Measurements from ENCODE around the gene MRPS23. TPM values are rescaled to one million over a fixed set of nuclear protein-coding genes. Genes with fewer than 3 reads are reported as not detected.
A peak's percentile ranks its signal among the peaks of the same experiment; 100 is the strongest.

Gene MRPS23
- total RNA-seq, 1 donor = 12.3 TPM

DNA sequence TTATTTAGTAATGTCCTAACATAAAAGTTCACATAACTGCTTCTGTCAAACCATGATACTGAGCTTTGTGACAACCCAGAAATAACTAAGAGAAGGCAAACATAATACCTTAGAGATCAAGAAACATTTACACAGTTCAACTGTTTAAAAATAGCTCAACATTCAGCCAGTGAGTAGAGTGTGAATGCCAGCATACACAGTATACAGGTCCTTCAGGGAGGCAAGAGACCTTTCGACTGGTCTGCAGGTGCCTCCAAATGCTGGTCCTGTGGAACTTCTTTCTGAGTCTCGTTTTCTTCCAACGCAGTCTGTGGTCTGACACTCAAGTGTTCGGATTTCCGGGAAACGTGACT lies 10.3 kb downstream of the MRPS23 start:
- Histone ChIP-seq H3K9me3 (ENCODE audit: low read depth, low read length) (no peaks in the 10 kb centered on the region), H3K4me1 (ENCODE audit: insufficient read depth, low read length) (no peaks in the 10 kb centered on the region), H3K4me3 (ENCODE audit: low read length) (no peak overlapping the region), H3K27me3 (ENCODE audit: insufficient read depth, low read length) (no peaks in the 10 kb centered on the region)

DNA sequence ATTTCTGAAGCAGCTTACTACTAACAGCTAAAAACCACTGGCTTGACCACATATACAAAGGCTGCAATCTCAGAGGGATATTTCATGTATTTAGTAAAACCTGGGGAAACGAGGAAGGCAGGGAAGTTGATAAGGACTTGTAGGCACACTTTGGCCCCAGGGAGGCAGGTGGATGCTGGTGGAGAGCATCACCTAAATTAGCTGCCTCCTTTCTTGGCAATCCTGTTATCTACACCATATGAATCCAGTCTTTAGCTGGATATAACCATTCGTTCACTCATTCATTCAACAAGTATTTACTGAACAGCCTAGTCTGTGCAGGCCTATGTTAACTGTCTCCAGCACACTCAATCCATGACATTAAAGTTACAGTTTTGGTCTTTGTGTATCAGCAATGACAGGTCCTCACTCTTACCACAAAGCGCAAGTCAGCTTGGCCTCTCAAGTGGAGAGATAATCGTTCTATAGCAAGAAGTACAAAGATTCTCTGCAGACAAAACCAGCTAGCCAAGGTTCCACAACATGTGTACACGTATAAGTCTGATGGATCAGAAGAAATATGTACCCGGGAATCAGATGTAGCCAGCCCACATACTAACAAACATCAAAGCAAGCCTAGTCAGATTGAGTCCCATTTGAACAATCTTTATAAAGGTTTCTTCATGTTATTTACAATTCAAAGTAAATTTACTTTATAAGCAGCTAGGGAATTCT lies 10.8 kb downstream of the MRPS23 start:
- no peaks in the 10 kb centered on the region for H3K27me3 ChIP-seq (ENCODE audit: insufficient read depth, low read length)
- H3K4me3 ChIP-seq (ENCODE audit: low read length) = no peak overlapping the region
- no peaks in the 10 kb centered on the region for H3K9me3 ChIP-seq (ENCODE audit: low read depth, low read length)
- H3K4me1 ChIP-seq (ENCODE audit: insufficient read depth, low read length) = no peaks in the 10 kb centered on the region

DNA sequence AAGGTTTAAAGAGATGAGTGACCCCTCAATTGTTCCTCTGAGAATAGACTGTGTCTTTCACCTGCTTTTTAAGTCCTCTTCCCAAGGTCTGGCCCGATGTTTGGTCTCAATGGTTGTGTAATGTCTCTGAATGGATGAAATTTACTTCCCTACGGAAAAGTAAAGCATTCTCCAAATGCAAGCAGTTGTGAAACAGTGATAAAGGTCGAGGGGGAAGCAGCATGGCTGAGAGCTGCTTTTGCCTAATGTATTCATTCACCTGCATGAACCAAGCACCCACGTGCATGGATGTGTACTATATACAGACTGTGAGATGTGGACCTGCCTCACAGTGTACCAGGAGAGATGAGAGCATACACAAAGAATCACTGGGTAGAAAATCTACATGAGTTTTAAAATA lies 11.4 kb downstream of the MRPS23 start:
- Histone ChIP-seq H3K4me1 (ENCODE audit: insufficient read depth, low read length) (no peaks in the 10 kb centered on the region), H3K9me3 (ENCODE audit: low read depth, low read length) (no peaks in the 10 kb centered on the region), H3K4me3 (ENCODE audit: low read length) (no peak overlapping the region), H3K27me3 (ENCODE audit: insufficient read depth, low read length) (no peaks in the 10 kb centered on the region)

DNA sequence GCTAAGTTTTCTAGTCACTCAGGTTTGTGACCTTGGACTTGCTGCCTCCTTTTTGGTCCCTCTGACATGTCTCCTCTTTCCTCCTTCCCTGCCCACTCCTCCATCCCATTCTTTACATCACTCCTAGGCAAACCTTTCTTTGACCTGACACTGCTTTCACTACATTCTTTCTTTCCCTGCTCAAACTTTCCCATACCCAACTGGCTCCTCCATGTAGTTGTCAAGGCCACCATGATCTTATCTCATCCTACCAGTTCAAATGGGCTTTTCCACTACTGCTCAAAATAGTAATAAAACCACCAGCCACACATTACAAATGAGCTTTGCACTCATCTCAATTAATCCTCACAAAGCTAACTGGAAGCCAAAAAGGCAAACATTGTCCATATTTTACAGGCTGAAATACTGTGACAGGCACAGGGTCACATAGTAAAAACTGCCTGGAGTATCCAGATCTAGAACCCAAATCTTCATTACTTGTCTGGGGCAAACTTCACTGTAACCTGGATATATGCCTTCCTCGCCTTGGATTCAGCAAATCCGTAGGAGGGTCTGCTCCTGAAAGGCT lies 14.4 kb downstream of the MRPS23 start:
- Histone ChIP-seq H3K4me1 (ENCODE audit: insufficient read depth, low read length) (peaks cover 14% of the 10 kb centered on the region), H3K9me3 (ENCODE audit: low read depth, low read length) (no peaks in the 10 kb centered on the region), H3K4me3 (ENCODE audit: low read length) (no peak overlapping the region), H3K27me3 (ENCODE audit: insufficient read depth, low read length) (no peaks in the 10 kb centered on the region)

DNA sequence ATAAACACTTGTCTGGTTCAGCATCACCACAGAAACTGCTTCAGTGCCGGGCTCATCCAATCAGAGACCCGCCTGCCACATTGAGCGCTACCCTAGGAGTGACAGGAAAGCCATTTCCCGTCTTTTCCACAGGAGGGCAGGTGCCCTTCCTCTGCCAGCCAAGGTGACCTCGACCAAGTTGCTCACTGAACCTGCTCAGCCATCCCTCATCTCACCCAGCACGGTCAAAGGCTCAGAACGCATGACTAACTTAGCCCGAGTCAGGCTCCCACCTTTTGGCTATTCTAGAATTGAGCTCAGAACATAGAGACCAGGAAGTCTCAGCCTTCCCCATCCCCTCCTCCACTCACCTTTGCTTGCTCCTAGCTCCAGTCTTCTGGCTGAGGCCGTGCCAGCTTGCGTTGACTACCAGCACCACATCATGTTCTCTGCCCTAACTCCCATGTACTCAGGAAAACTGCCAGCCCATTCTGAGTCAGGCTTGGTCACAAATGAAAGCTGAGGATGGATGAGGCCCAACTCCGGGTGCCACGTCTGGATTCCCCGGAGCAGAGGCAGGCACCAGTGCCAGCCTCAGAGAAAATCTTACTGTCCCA lies 15.6 kb downstream of the MRPS23 start:
- Histone ChIP-seq H3K9me3 (ENCODE audit: low read depth, low read length) (no peaks in the 10 kb centered on the region), H3K4me1 (ENCODE audit: insufficient read depth, low read length) (peaks cover 14% of the 10 kb centered on the region), H3K27me3 (ENCODE audit: insufficient read depth, low read length) (no peaks in the 10 kb centered on the region), H3K4me3 (ENCODE audit: low read length) (no peak overlapping the region)

DNA sequence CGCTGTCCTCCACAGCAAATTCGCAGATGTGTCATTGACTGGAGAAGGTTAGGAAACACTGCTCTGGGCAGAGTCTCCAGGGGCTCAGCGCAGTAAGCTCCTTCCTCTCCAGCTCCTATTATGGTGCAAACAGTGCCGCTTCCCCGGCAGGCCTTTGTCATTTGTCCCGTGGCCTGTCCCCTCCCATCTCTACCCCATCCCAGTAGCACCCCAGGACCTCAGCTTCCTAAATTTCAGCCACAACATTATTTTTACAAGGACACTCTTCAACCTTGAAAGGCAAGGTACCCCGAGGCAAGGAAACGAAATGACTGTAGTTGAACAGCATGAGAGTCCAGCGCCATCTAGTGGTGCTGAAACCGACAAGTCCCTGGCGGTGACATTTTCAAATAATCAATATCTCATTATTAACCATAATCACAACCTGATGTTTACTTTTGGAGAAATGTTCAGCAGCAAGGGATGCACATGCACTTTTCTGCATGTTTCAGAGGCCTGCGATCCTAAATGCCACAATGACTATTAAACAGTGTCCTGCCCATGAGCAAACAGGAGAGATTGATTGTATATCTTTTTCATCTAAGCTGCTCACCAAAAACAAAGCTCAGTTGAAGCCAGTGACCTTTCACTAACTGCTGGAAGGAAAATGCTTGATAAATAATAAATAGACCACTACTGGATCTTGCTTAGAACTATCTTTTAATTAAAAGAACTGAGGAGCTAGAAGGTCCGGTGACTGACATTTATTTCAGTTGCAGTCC lies 16.5 kb downstream of the MRPS23 start:
- H3K27me3 ChIP-seq (ENCODE audit: insufficient read depth, low read length) = no peaks in the 10 kb centered on the region
- peaks cover 14% of the 10 kb centered on the region for H3K4me1 ChIP-seq (ENCODE audit: insufficient read depth, low read length)
- peak overlapping the region; percentile 30 for H3K4me3 ChIP-seq (ENCODE audit: low read length)

DNA sequence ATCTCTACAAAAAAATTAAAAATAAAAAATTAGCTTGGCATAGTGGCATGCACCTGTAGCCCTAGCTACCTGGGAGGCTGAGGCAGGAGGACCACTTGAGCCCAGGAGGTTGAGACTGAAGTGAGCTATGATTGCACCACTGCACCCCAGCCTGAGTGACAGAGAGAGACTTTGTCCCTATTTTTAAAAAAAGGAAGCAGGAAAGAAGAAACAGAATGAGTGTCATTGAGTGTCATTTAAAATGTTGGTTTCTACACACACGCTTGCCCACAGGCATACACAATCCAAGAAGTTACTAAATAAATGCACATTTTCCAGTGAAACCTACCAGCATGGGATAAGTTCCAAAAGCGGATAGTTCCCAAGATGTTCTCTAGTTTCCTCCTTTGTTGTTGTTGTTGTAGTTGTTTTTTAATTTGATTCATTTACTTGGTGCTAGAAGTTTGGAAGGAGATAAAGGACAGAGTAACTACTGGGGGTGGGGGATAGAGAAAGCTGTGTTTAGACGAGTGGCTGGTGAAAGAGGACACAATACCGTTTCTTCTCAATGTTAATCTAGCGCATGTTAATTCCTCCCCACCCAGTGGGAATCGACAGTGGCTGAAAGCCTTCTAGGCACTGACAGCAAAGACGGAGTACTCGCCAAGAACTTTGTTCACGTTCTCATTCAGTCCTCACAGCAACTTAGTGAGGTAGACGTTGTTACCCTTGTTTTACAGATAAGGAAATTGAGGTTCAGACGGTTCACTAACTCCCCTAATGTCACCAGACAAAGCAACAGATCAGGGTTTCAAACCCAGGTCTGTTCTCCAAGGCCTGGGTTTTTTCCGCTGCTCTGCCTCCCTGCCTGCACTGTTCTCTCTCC lies 17.3 kb downstream of the MRPS23 start:
- peaks cover 14% of the 10 kb centered on the region for H3K4me1 ChIP-seq (ENCODE audit: insufficient read depth, low read length)
- no peaks in the 10 kb centered on the region for H3K9me3 ChIP-seq (ENCODE audit: low read depth, low read length)
- peak overlapping the region; percentile 30 for H3K4me3 ChIP-seq (ENCODE audit: low read length)
- H3K27me3 ChIP-seq (ENCODE audit: insufficient read depth, low read length) = no peaks in the 10 kb centered on the region

More for the DNA sequence above, 16.5 kb downstream of the MRPS23 start:
- no peaks in the 10 kb centered on the region for H3K9me3 ChIP-seq (ENCODE audit: low read depth, low read length)

DNA sequence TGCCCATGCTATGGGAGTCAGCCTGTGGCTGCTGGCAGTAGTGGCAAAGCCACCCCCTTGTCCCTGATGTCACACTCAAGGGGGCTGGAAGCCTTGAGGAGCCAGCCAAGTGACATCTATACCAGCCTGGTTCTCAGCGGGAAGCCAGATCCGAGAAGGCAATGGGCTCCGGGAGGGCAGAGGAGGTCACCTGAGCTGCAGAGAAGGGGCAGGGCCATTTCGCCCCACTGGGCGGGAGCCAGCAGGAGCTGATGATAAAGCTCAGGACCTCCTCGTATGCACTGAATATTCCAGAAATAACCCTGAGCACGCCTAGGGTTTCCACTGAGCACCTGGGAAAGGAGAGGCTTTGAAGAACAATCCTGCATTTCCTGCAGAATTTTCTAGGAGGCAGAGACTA lies 19.0 kb downstream of the MRPS23 start:
- Histone ChIP-seq H3K4me3 (ENCODE audit: low read length) (no peak overlapping the region), H3K9me3 (ENCODE audit: low read depth, low read length) (no peaks in the 10 kb centered on the region), H3K4me1 (ENCODE audit: insufficient read depth, low read length) (peaks cover 14% of the 10 kb centered on the region), H3K27me3 (ENCODE audit: insufficient read depth, low read length) (no peaks in the 10 kb centered on the region)

DNA sequence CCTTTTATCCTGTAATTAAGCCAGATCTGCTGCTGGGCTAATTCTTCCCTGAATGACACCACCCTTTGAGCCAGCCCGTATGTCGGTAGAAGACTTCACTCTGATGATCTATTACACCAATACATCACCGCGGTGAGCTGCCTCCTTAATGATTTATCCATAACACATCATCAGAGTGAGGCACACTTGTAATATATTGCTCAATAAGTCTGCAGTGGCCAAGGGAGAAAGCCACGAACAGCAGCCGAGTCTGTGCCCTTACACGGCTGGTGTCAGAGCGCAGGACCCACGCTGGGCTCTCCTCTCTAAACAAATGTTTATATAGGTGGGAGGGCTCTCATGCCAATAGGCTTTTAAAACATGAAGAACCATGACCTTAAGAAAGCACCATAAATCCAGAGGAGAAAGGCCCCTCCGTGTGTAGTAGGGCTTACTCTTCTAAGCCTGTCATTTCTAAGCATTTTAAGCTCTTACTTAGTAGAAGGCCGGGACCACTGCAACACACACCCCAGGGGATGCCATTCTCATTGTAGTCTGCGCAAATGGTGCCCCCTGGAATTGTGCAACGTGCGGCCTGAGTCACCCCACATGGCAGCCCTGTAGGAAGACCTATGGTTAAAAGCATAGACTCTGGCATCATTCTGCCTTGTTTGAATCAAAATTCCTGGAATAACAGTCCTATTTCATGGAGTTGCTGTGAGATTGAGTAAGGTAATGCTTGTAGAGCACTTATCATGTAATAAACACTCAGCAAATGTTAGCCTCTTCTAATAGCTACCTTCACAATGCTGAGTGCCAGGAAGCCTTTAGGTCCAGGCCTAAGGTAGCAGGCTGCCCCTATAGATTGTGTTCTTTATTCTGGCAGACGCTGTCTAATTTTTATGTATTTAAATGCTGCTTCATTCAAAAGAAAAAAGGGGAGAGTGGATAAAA lies 26.1 kb downstream of the MRPS23 start:
- no peak overlapping the region for H3K4me3 ChIP-seq (ENCODE audit: low read length)
- H3K4me1 ChIP-seq (ENCODE audit: insufficient read depth, low read length) = no peaks in the 10 kb centered on the region
- H3K9me3 ChIP-seq (ENCODE audit: low read depth, low read length) = no peaks in the 10 kb centered on the region
- H3K27me3 ChIP-seq (ENCODE audit: insufficient read depth, low read length) = no peaks in the 10 kb centered on the region

DNA sequence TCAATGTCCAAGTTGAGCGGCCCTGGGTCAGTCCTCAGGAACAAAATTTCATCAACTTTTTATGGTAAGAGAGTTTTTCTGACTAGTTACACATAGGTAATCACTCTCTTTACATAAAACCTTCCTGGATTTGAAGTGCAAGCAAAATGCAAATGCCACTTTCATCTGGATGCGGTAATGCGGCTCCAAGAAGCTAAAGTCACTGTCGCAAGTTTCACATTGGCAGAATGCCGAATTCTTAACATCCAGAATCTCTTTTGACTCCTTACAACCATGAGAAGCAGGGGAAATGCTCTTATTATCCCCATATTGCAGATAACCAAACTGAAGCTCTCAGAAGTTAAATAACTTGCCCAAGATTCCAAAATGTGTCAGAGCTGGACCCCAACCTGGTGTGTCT lies 30.0 kb downstream of the MRPS23 start:
- Histone ChIP-seq H3K4me3 (ENCODE audit: low read length) (no peak overlapping the region), H3K27me3 (ENCODE audit: insufficient read depth, low read length) (no peaks in the 10 kb centered on the region), H3K9me3 (ENCODE audit: low read depth, low read length) (no peaks in the 10 kb centered on the region), H3K4me1 (ENCODE audit: insufficient read depth, low read length) (no peaks in the 10 kb centered on the region)

DNA sequence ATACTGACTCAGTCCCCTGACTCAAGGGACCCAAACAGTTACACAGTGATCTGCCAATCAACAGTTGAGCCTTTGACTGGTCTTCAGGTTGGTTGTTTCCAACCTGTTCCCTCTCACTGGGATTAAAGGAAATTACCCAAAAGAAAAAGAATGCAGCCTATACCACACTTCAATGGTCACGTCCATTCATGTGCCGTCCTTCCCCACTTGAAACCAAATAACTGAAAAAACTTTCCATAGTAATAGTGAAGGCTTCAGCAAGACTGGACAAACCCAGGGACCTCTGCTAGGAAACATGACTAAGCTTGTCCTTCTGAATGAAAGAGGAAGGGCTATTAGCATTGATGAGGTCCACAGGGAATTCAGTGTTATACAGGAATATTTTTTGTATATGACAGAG lies 30.6 kb downstream of the MRPS23 start:
- Histone ChIP-seq H3K4me3 (ENCODE audit: low read length) (no peak overlapping the region), H3K27me3 (ENCODE audit: insufficient read depth, low read length) (no peaks in the 10 kb centered on the region), H3K9me3 (ENCODE audit: low read depth, low read length) (no peaks in the 10 kb centered on the region), H3K4me1 (ENCODE audit: insufficient read depth, low read length) (no peaks in the 10 kb centered on the region)

DNA sequence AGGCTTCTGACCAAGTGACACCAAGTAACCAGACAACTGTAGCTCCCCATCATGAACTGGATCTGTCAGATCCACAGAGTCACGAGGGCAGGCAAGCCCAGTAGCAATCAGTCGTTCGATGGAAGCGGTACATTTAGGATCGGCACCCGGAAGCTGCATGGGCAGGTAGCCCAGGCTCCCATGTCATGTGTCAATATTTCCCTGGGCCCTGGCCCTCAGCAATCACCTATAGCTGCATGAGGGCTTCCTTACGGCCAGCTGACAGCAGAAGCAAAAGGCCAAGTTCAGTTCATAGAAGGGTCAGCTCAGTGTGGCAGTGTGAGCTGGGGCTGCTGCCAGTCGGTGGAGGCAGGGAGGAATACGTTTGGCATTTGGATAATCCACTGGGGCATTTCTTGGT lies 31.8 kb downstream of the MRPS23 start:
- Histone ChIP-seq H3K9me3 (ENCODE audit: low read depth, low read length) (no peaks in the 10 kb centered on the region), H3K4me3 (ENCODE audit: low read length) (no peak overlapping the region), H3K27me3 (ENCODE audit: insufficient read depth, low read length) (no peaks in the 10 kb centered on the region), H3K4me1 (ENCODE audit: insufficient read depth, low read length) (no peaks in the 10 kb centered on the region)

DNA sequence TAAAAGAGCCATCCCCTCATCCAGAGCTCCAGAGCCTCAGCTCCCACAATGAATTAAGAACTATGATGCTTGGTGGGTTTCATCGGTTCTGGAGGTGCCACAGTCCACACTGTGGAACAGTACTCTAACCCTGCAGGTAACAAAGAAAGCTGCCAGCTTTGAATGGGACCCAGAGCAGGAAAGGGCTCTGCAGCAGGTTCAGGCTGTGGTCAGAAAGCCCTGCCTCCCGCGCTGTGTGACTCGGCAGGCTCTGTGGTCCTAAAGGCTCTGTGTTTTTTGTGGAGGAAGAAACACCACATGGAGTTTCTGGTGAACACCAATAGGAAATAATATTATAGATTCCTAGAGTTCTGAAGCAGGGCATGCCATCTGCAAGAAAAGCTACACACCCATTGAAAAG lies 32.5 kb downstream of the MRPS23 start:
- H3K9me3 ChIP-seq (ENCODE audit: low read depth, low read length) = no peaks in the 10 kb centered on the region
- no peaks in the 10 kb centered on the region for H3K27me3 ChIP-seq (ENCODE audit: insufficient read depth, low read length)
- H3K4me1 ChIP-seq (ENCODE audit: insufficient read depth, low read length) = no peaks in the 10 kb centered on the region
- no peak overlapping the region for H3K4me3 ChIP-seq (ENCODE audit: low read length)

DNA sequence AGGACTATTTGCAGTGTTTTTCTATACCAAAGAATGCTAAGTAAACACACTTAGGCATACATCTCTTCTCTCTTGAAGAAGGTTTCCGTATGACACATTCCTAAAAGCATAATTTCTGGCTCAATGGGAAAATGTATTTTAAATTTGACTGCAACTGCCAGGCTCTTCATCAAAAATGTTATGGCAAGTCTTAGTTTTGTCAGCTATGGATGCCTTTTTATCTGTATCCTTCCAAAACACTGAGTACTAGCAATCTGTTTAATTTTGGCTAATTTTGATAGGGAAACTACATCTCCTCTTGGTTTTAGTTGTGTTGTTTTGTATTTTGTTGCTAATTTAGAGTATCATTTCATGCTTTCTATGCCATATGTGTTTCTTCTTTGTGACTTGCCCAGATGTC lies 35.4 kb downstream of the MRPS23 start:
- peaks cover 10% of the 10 kb centered on the region for H3K27me3 ChIP-seq (ENCODE audit: insufficient read depth, low read length)
- peaks cover 14% of the 10 kb centered on the region for H3K4me1 ChIP-seq (ENCODE audit: insufficient read depth, low read length)
- no peaks in the 10 kb centered on the region for H3K9me3 ChIP-seq (ENCODE audit: low read depth, low read length)
- H3K4me3 ChIP-seq (ENCODE audit: low read length) = no peak overlapping the region

Data from mononuclear cell (primary cell).